K562 (cell line): ENCODE measurements around the gene MAP3K12. TPM values are rescaled to one million over a fixed set of nuclear protein-coding genes. Genes with fewer than 3 reads are reported as not detected.
A peak's percentile ranks its signal among the peaks of the same experiment; 100 is the strongest.

Experiments
- BMI1 ChIP-seq: fragments of 150-350 bp; IDR thresholded peaks from 2 replicates; pipeline ENCODE4 v1.6.1; 2014; ENCODE audit warnings: low read length
- CHD1 ChIP-seq: fragments of 200-600 bp; sonication (generic); IDR thresholded peaks from one replicate; pipeline ENCODE4 v1.6.1; 2012; ENCODE audit warnings: mild to moderate bottlenecking, moderate library complexity, low read length, inconsistent platforms
- CREB1 ChIP-seq, 2 experiments: sonication (generic) in 1 of 2; formaldehyde crosslinking in 1 of 2; IDR thresholded peaks; 2 replicates each; pipeline versions ENCODE4 v1.6.1 to v1.8.0; 2012 to 2022; ENCODE audit warnings: inconsistent platforms in 1 of 2, mild to moderate bottlenecking in 1 of 2, missing genetic modification reagents in 1 of 2, moderate library complexity in 1 of 2
- HDAC6 ChIP-seq: IDR thresholded peaks from 2 replicates; pipeline ENCODE4 v1.6.1; 2012; ENCODE audit warnings: low read depth, mild to moderate bottlenecking, control low read depth, inconsistent platforms, low read length, moderate library complexity
- HIVEP1 ChIP-seq: fragments of 250-450 bp; sonication (Bioruptor Pico); IDR thresholded peaks from 2 replicates; pipeline ENCODE4 v1.4.0; 2020; ENCODE audit warnings: mild to moderate bottlenecking
- KLF13 ChIP-seq: fragments of 450-650 bp; IDR thresholded peaks from 2 replicates; pipeline ENCODE4 v1.6.1; 2016; ENCODE audit warnings: missing genetic modification characterization, low read depth, mild to moderate bottlenecking, missing compliant biosample characterization, moderate library complexity, borderline replicate concordance
- PRMT5 ChIP-seq: sonication (generic); formaldehyde crosslinking; IDR thresholded peaks from 2 replicates; pipeline ENCODE4 v1.5.0; 2020; ENCODE audit warnings: missing genetic modification reagents
- polyA plus RNA-seq, 8 experiments: library from polyadenylated mRNA; depleted of rRNA in 4 of 8; stranded (reverse) in 5 of 8; unstranded in 3 of 8; fragments of >200 nt; fragmentation: Nextera tagmentation in 2 of 8; fragmentation: Illumina TruSeq in 1 of 8; extraction: Ambion mirVana in 2 of 8; extraction: Trizol in 1 of 8; gene quantifications; 2 replicates each; pipeline versions ENCODE4 v1.2.1 to v1.2.3, GENCODE V29; 2011 to 2014; ENCODE audit warnings: inconsistent platforms in 1 of 8, missing spikeins in 1 of 8
- total RNA-seq, 7 experiments: library from RNA; depleted of rRNA in 6 of 7; stranded (reverse); fragments of >200 nt in 6 of 7; fragmentation: Illumina TruSeq in 2 of 7; extraction: Trizol in 2 of 7; gene quantifications; 2 replicates each; pipeline versions ENCODE4 v1.2.1 to v1.2.3, GENCODE V29; 2011 to 2021; ENCODE audit warnings: low replicate concordance in 1 of 7
- TF ChIP-seq, protein P1 (sequence below): fragments of 200-800 bp; sonication (Bioruptor generic); IDR thresholded peaks from 2 replicates; pipeline ENCODE4 v1.6.1; 2016; ENCODE audit warnings: missing genetic modification characterization, missing compliant biosample characterization
- TF ChIP-seq, protein P2 (sequence below): fragments of 250-450 bp; sonication (Bioruptor Pico); IDR thresholded peaks from 2 replicates; pipeline ENCODE4 v1.5.1; 2021; ENCODE audit warnings: mild to moderate bottlenecking

MAP3K12 gene
- total and polyA plus RNA-seq, 9 of the 15 experiments (the other 6 are each of a cell fraction or from before 2014, with no cell fraction given): 0.10 to 2.4 (median 1.6) TPM

DNA sequence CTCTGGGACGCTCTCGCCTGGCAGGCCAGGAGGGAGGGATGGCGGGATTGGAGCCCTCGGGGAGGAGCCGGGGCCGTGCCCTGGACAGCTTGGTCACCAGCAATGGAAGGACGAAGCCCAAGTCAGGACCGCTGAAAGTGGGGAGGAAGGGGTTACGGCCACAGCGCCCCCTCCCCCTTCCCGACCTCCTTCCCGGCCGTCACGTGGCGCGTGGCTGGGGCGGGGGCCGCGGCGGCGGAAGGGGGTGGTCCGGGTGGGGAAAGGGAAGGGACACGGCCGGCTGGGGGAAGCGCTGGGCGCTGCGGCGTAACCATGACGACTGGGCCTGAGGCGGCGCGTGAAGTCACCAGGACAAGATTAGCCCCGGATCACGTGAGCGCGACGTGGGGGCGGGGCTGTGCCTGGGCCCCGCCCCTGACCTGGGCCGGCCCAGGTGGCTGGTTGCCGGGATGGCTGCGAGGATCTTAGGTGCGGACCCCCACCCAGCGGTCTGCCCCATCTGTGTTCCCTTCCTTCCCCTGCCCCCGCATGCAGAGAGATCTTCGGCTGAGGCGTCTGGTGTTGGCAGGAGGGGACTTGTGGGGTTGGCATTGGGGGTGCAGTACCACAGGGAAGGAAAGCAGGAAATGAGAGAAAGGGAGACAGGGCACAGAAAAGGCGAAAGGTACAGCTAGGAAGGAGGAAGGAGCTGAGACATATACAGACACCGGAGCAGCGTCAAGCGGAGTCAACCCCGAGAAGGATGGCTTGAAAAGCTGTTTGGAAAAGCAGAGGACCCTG lies 6.2 kb downstream of the MAP3K12 start (continued):
- no peak for TF ChIP-seq HDAC6
- TF ChIP-seq PRMT5 (CRISPR knock-in tag): no peak
- TF ChIP-seq HIVEP1: no peak
- no peak for TF ChIP-seq KLF13 (tag)
- peak; percentile 57; the same call in 1 of the 2 replicates for TF ChIP-seq CREB1 (IDR thresholded peaks at IDR 0.05)
- TF ChIP-seq CREB1 (CRISPR knock-in tag; IDR thresholded peaks at IDR 0.05): peak; percentile 21; the same call in 1 of the 2 replicates
- no peak for TF ChIP-seq CHD1
- TF ChIP-seq, protein P1, sequence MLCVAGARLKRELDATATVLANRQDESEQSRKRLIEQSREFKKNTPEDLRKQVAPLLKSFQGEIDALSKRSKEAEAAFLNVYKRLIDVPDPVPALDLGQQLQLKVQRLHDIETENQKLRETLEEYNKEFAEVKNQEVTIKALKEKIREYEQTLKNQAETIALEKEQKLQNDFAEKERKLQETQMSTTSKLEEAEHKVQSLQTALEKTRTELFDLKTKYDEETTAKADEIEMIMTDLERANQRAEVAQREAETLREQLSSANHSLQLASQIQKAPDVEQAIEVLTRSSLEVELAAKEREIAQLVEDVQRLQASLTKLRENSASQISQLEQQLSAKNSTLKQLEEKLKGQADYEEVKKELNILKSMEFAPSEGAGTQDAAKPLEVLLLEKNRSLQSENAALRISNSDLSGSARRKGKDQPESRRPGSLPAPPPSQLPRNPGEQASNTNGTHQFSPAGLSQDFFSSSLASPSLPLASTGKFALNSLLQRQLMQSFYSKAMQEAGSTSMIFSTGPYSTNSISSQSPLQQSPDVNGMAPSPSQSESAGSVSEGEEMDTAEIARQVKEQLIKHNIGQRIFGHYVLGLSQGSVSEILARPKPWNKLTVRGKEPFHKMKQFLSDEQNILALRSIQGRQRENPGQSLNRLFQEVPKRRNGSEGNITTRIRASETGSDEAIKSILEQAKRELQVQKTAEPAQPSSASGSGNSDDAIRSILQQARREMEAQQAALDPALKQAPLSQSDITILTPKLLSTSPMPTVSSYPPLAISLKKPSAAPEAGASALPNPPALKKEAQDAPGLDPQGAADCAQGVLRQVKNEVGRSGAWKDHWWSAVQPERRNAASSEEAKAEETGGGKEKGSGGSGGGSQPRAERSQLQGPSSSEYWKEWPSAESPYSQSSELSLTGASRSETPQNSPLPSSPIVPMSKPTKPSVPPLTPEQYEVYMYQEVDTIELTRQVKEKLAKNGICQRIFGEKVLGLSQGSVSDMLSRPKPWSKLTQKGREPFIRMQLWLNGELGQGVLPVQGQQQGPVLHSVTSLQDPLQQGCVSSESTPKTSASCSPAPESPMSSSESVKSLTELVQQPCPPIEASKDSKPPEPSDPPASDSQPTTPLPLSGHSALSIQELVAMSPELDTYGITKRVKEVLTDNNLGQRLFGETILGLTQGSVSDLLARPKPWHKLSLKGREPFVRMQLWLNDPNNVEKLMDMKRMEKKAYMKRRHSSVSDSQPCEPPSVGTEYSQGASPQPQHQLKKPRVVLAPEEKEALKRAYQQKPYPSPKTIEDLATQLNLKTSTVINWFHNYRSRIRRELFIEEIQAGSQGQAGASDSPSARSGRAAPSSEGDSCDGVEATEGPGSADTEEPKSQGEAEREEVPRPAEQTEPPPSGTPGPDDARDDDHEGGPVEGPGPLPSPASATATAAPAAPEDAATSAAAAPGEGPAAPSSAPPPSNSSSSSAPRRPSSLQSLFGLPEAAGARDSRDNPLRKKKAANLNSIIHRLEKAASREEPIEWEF (CRISPR knock-in tag): no peak
- TF ChIP-seq, protein P2, sequence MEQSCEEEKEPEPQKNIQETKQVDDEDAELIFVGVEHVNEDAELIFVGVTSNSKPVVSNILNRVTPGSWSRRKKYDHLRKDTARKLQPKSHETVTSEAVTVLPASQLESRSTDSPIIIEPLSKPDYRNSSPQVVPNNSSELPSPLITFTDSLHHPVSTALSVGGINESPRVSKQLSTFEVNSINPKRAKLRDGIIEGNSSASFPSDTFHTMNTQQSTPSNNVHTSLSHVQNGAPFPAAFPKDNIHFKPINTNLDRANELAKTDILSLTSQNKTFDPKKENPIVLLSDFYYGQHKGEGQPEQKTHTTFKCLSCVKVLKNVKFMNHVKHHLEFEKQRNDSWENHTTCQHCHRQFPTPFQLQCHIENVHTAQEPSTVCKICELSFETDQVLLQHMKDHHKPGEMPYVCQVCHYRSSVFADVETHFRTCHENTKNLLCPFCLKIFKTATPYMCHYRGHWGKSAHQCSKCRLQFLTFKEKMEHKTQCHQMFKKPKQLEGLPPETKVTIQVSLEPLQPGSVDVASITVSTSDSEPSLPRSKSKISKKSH (CRISPR knock-in tag): no peak
- TF ChIP-seq BMI1: peak; percentile 82
